Neural crest cell (in vitro differentiated cells): Measurements from ENCODE around the gene WBP1L. TPM values are rescaled to one million over a fixed set of nuclear protein-coding genes. Genes with fewer than 3 reads are reported as not detected.
"Not testable (repeated sequence)": the region's sequence is repeated elsewhere in the genome, so short reads cannot be mapped to it uniquely, and the experiment has no call there.

Experiments
- DNase-seq: peaks from one replicate; pipeline ENCODE4 v3.0.0; 2021; ENCODE audit warnings: low read depth, mixed read lengths, low spot score
- H3K27ac Mint-ChIP-seq: one replicate; pipeline ENCODE4 v1.8.0; 2021; ENCODE audit warnings: mild to moderate bottlenecking, mixed read lengths; ENCODE audit not compliant: unreplicated experiment
- H3K27me3 Mint-ChIP-seq: 2 replicates; pipeline ENCODE4 v1.8.0; 2021; ENCODE audit warnings: low read depth, mild to moderate bottlenecking, mixed read lengths
- H3K36me3 Mint-ChIP-seq: 2 replicates; pipeline ENCODE4 v1.8.0; 2021; ENCODE audit warnings: low read depth, mild to moderate bottlenecking, mixed read lengths
- H3K4me1 Mint-ChIP-seq: 2 replicates; pipeline ENCODE4 v1.8.0; 2021; ENCODE audit warnings: mixed read lengths
- H3K4me3 Mint-ChIP-seq: one replicate; pipeline ENCODE4 v1.8.0; 2021; ENCODE audit warnings: mild to moderate bottlenecking, mixed read lengths
- H3K9me3 Mint-ChIP-seq: 2 replicates; pipeline ENCODE4 v1.8.0; 2021; ENCODE audit warnings: mixed read lengths
- total RNA-seq: library from RNA; stranded (reverse); gene quantifications from 2 replicates; pipeline ENCODE4 v1.2.1, GENCODE V29; 2021
- TF ChIP-seq, protein P1 (sequence below): fragments of 200-600 bp; sonication (generic); conservative IDR thresholded peaks from 2 replicates; pipeline ENCODE4 v1.5.0; 2021; ENCODE audit warnings: antibody characterized with exemption, mild to moderate bottlenecking

The WBP1L gene
- total RNA-seq, 1 donor from 2014 or later: 22.0 TPM

DNA sequence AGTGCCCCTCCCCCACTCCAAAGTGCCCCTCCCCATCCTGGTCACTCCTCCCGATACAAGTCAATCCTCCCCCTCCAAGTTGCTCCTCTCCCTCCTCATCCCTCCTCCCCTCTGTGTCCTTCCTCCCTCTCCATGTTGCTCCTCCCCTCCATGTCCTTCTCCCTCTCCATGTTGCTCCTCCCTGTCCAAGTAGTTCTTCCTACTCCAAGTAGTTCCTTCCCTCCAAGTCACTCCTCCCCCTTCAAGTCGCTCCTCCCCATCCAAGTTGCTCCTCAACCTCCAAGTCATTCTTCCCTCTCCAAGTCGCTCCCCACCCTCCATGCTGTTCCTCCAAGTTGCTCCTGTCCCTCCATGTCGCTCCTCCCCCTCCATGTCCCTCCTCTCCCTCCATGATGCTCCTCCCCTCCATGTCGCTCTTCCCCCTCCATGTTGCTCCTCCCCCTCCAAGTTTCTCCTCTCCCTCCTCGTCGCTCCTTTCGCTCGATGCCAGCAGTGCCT, 8.6 kb upstream of the WBP1L start:
- DNase-seq: no peak
- TF ChIP-seq, protein P1, sequence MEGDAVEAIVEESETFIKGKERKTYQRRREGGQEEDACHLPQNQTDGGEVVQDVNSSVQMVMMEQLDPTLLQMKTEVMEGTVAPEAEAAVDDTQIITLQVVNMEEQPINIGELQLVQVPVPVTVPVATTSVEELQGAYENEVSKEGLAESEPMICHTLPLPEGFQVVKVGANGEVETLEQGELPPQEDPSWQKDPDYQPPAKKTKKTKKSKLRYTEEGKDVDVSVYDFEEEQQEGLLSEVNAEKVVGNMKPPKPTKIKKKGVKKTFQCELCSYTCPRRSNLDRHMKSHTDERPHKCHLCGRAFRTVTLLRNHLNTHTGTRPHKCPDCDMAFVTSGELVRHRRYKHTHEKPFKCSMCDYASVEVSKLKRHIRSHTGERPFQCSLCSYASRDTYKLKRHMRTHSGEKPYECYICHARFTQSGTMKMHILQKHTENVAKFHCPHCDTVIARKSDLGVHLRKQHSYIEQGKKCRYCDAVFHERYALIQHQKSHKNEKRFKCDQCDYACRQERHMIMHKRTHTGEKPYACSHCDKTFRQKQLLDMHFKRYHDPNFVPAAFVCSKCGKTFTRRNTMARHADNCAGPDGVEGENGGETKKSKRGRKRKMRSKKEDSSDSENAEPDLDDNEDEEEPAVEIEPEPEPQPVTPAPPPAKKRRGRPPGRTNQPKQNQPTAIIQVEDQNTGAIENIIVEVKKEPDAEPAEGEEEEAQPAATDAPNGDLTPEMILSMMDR: no peak
- H3K4me1 Mint-ChIP-seq: peaks cover 5% of the 10 kb centered on the region
- H3K36me3 Mint-ChIP-seq: no peaks in the 10 kb centered on the region
- no peaks in the 10 kb centered on the region for H3K9me3 Mint-ChIP-seq
- H3K27me3 Mint-ChIP-seq: no peaks in the 10 kb centered on the region
- H3K4me3 Mint-ChIP-seq: no peak overlapping the region
- peak overlapping the region; percentile 78 for H3K27ac Mint-ChIP-seq

GRCh38 chr10:102738692-102739121, 5.0 kb upstream of the WBP1L start:
- DNase-seq: no peak
- Mint-ChIP-seq H3K27me3 (peaks cover 2% of the 10 kb centered on the region), H3K4me3 (no peak overlapping the region), H3K4me1 (peaks cover 15% of the 10 kb centered on the region), H3K9me3 (peaks cover 3% of the 10 kb centered on the region), H3K36me3 (no peaks in the 10 kb centered on the region), H3K27ac (no peak overlapping the region)
- TF ChIP-seq, protein P1: no peak

DNA sequence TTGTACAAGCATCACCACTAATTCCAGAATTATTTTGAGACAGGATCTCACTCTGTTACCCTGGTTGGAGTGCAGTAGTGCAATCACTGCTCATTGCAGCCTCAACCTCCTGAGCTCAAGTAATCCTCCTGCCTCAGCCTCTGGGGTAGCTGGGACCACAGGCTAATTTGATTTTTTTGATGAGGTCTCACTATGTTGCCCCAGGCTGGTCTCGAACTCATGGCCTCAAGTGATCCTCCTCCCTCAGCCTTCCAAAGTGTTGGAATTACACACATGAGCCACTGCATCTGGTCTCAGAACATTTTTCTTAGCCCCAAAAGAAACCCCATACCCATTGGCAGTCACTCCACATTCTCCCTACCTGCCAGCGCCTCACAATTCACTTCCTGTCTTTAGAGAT, 3.5 kb upstream of the WBP1L start:
- TF ChIP-seq, protein P1: no peak
- Mint-ChIP-seq H3K36me3 (no peaks in the 10 kb centered on the region), H3K4me1 (peaks cover 28% of the 10 kb centered on the region)

GRCh38 chr10:102741726-102742237, 2.0 kb upstream of the WBP1L start:
- peaks cover 35% of the 10 kb centered on the region for H3K4me1 Mint-ChIP-seq
- peak overlapping the region; percentile 11 for H3K4me3 Mint-ChIP-seq
- DNase-seq: no peak
- TF ChIP-seq, protein P1: no peak
- H3K36me3 Mint-ChIP-seq: no peaks in the 10 kb centered on the region
- peaks cover 3% of the 10 kb centered on the region for H3K27me3 Mint-ChIP-seq
- no peak overlapping the region for H3K27ac Mint-ChIP-seq
- H3K9me3 Mint-ChIP-seq: peaks cover 3% of the 10 kb centered on the region

More for the DNA sequence above, 3.5 kb upstream of the WBP1L start:
- H3K27ac Mint-ChIP-seq: no peak overlapping the region
- H3K27me3 Mint-ChIP-seq: peaks cover 3% of the 10 kb centered on the region
- H3K9me3 Mint-ChIP-seq: peaks cover 3% of the 10 kb centered on the region
- DNase-seq: no peak
- no peak overlapping the region for H3K4me3 Mint-ChIP-seq

DNA sequence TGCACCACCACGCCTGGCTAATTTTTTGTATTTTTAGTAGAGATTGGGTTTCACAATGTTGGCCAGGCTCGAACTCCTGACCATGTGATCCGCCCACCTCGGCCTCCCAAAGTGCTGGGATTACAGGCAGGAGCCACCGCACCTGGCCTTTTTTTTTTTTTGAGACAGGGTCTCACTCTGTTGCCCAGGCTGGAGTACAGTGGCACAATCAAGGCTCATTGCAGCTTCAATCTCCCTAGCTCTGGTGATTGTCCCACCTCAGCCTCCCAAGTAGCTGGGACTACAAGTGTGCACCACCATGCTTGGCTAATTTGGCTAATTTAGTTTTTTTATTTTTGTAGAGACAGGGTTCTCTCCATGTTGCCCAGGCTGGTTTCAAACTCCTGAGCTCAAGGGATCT, 1.4 kb upstream of the WBP1L start:
- H3K4me1 Mint-ChIP-seq: peaks cover 35% of the 10 kb centered on the region
- DNase-seq, H3K27ac Mint-ChIP-seq, H3K4me3 Mint-ChIP-seq, H3K27me3 Mint-ChIP-seq, H3K9me3 Mint-ChIP-seq, H3K36me3 Mint-ChIP-seq: not testable (repeated sequence)

DNA sequence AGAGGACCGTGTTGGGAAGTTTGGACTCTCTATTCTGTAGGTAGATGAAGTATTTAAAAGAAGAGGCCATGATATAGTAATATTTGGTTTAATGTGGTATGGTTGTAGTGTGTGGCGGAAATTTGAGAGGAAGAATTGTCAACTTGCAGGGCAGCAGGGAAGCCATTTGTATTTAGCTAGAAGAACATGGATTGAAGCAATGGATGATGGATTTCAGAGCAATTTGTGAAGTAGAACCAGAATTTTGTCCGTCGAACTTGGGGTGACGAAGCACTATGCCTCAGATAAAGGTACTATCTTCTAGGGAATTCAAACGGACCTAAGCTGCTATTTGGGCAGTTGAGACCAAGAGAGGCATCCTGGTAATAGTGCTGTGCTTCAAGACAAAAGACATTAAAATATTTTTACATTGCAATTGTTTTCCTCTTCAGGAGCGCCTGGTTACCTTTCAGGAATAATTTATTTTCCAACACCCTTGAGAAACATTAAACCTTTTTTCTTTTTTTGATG, 615 bp upstream of the WBP1L start:
- Mint-ChIP-seq H3K9me3 (peaks cover 3% of the 10 kb centered on the region), H3K27me3 (peaks cover 3% of the 10 kb centered on the region), H3K27ac (no peak overlapping the region), H3K36me3 (no peaks in the 10 kb centered on the region), H3K4me3 (peak overlapping the region; percentile 93), H3K4me1 (peaks cover 35% of the 10 kb centered on the region)
- TF ChIP-seq, protein P1: no peak
- DNase-seq: no peak
